Prostate gland (tissue), 2 donors: Measurements from ENCODE around the gene COX7A2.

Experiments used
- CTCF ChIP-seq, 4 experiments: fragments of 200-600 bp in 2 of 4; fragments of 450-650 bp in 2 of 4; sonication (generic) in 2 of 4; IDR thresholded peaks; 1 replicate in 3 of 4; 2 replicates in 1 of 4; pipeline ENCODE4 v1.5.1; 2016 to 2019; ENCODE audit warnings: antibody characterized with exemption in 4 of 4, mild to moderate bottlenecking in 2 of 4, moderate library complexity in 2 of 4
- POLR2A ChIP-seq: fragments of 450-650 bp; IDR thresholded peaks from one replicate; pipeline ENCODE4 v1.6.1; 2016; ENCODE audit warnings: antibody characterized with exemption, mild to moderate bottlenecking
- POLR2AphosphoS5 ChIP-seq: sonication (generic); formaldehyde crosslinking; IDR thresholded peaks from one replicate; pipeline ENCODE4 v1.6.1; 2017; ENCODE audit warnings: antibody characterized with exemption

DNA sequence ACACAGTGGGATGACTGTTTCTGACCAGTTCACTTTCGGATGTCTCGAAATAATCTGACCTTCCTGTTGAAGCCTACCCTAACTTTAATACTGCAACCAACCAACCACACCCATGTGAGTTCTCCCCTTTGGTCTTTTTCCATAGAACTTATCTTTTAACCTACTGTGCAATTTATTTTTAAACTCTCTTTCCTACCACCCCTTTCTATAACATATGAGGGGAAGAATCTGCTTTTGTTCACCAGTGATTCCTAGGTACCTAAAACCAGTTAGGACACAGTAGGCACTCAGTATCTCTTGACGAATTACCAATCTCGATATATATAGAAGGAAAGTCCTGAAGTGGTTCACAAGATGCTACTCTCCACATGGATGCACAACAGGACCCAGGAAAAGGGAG lies 7.0 kb downstream of the COX7A2 start:
- TF ChIP-seq CTCF (IDR thresholded peaks at IDR 0.05) (no peak), POLR2A (no peak), POLR2AphosphoS5 (no peak)
